Fibroblast of skin of right biceps (primary cell): Measurements from ENCODE around the gene ARHGAP27.

Experiments used
- DNase-seq: peaks from one replicate; pipeline ENCODE4 v3.0.0-alpha.2; 2013

ARHGAP27 gene

DNA sequence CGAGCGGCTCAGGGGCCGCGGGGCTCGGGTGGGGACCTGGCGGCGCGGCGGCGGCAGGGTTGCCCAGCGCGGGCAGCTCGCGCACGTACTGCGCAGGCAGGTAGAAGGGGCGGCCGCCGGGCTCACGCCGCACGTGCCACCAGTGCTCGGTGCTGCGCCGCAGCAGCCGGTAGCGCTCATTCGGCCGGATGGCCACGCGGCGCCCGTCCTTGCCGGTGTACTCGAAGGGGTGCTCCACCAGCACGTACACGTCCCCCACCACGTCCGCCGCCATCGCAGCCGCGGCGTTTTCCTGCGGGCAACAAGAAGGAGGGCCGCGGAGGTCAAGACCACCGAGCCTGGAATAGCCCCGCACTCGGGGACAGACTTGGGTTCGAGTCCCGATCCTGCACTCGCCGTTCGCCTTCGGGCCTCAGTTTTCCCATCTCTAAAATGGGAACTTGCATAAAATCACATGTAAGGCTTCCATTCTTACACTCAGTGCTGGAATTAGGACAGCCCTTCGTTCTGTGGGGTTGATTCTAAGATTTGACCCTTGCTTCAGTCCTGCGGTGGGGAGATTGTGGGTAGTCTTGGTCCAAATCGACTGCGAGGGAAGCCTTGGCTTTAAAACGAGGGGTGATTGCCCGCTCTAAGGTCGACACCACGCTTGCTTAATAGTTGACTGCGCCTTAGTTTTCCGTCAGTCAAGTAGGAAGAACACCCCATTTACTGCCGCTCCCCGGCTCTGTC, 2.5 kb downstream of the ARHGAP27 start:
- no peak for DNase-seq

DNA sequence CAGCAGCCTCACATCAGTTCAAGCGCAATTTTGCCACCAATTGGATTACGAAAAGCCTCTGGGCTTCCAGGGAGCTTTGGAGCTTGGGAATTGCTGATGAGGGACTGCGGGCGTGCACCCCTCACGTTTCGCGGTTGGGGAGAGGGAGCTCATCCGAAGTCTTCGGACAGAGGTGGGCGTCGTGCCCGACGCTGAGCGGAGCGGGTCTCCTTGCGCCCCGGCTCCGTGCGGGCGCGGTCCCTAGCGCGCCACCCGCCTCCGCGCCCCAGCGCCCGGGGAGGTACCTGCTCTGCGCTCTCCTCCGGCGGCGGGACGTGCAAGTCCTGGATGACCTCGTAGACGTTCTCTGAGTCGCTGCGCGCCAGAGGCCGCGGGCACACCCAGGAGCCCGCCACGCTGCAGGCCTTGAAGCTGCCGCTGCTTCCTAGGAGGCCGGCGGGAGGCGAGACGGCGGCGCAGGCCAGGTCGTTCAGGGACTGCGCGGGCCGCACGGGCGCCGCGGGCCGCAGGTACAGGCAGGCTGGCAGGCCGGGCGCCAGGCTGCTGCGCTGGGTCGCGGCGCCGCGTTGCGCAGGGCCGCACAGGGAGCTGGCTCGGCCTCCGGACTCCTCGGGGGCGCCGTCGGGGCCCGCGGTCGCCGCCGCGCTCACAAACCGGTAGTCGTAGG, 3.2 kb downstream of the ARHGAP27 start:
- DNase-seq, result no peak

DNA sequence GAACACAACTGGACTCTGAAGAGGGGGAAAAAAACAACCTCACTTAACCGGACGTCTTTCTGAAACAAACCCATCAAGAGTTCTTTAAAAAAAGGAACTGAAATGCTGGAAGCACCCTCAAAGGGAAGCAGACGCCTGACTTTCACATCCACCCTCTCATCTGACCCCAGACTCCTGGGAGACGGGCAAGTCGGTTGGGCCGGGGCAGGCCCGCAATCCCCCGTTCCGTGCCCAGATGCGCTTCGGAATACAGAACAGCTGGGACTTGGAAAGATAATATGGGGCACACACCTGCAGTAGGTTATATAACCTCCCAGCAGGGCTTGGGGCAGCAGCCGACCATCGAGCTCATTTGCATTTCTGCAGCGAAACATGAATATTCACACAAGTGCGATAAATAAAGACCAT, 3.7 kb downstream of the ARHGAP27 start:
- no peak for DNase-seq

- peak; percentile 54 for DNase-seq
These were observed 4.5 kb downstream of the ARHGAP27 start for GRCh38 chr17:45428050-45428617.

DNA sequence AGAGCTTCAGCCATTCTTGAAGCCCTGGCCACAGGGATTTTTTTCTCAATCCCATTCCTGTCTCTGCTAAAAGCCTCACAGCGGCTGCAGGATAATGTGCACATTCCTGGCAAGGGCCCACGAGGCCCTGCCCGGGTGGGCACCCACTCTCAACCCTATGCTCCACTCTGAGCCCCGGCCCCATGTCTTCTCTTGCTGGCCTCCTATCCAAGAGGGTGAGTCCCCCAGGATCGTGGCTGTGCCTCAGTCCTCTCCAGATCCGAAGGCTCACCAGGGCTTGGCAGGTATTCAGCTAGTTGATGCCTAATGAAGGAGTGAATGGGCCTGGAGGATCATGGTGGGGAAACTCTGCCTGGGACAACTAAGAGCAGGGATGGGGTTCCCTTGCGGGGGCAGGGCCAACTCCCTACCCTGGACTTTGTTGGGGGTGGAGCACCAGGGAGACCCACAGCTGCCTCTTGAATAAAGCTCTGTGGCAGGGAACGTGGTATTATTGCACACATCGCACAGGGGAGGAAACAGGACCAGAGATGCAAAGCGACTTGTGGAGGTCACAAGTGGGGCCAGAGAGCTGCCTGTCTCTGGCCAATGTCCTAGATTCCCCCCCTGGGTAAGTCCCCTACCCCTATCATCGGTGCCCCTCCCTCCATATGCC, 5.4 kb downstream of the ARHGAP27 start:
- no peak for DNase-seq

GRCh38 chr17:45426561-45426960, 6.1 kb downstream of the ARHGAP27 start:
- DNase-seq, result no peak

DNA sequence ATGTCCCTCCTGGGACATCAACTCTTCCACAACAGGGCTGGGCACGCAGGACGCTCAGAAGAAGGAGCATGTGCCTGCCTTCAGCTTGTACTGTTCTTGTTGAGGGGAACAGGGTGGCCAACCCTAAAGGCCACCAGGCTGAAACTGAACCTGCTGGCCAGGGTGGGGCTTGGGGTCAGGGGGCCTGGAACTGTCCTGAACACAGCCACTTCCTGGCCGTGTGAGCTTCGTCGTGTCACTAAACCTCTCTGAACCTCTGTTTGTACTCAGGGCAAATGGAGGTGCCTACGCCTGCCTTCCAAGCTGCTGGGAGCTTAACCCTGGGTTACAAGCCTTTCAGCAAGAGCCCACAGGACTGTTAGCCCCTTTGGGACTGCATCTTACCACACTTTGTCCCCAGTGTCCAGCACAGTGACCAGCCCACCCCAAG, 6.7 kb downstream of the ARHGAP27 start:
- no peak for DNase-seq

GRCh38 chr17:45425125-45425983, 7.3 kb downstream of the ARHGAP27 start:
- DNase-seq, result peak; percentile 76

- DNase-seq, result no peak
These were observed 7.9 kb downstream of the ARHGAP27 start for GRCh38 chr17:45424769-45425124.

DNA sequence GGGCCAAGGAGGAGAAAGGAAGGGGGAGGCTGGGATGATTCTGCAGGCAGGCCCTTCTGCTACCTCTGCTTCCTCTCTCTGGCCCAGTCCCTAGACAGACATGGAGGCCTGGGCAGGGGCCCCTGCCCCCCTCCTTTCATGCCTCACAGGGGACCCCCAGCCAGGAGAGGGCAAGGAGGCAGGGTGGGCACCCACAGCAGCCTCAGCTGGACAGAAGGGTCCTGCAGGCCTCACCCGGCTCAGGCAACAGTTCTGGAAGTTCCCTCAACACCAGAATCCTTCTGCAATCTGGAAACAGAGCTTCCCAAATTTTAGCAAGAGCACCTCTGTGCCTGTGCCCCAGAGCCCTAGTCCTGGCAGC, 8.7 kb downstream of the ARHGAP27 start:
- DNase-seq, result no peak

GRCh38 chr17:45423304-45423974, 9.2 kb downstream of the ARHGAP27 start:
- no peak for DNase-seq

DNA sequence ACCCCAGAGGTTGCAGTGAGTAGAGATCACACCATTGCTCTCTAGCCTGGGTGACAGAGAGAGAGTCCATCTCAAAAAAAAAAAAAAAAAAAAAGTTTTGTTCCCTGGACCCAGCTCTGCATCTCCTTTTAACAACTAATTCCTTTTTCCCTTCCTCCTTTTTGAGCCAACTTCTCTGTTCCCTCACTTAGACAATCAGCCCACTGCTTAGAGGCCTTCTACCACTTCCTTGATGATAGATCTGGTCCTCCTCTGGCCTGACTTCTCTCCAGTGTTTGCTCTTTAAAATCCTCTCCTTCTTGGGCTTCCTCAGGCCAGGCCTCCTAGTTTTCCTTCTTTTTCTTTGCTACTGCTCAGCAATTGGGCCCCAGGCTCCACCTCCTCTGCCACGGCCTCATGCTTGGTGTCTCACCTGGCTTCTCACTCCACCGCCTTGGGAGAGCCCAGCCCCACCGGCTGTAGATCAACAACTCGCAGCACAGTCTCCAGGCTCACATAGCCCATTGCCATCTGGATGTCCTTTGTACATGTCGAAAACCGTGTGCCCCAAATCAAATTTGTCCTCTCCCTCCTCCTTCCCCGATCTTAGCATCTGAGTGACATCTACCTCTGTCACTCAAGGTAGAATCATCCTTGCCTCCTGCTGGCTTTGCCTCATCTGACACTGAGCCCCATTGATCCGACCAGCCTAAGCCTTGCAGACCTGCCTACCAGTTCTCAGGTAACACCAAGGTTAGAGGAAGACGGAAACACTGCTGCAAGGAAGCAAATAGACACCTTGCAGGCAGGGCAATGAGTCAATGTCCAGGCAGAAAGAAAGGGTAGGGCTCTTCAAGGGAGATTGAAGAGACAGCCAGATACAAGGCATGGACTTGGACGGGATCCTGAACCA, 17.4 kb downstream of the ARHGAP27 start:
- DNase-seq, result no peak

- DNase-seq, result no peak
These were observed 19.2 kb downstream of the ARHGAP27 start for GRCh38 chr17:45413498-45413923.

GRCh38 chr17:45411348-45412105, 21.1 kb downstream of the ARHGAP27 start:
- no peak for DNase-seq

GRCh38 chr17:45410144-45411091, 22.3 kb downstream of the ARHGAP27 start:
- no peak for DNase-seq

GRCh38 chr17:45409659-45410076, 23.0 kb downstream of the ARHGAP27 start:
- no peak for DNase-seq

- DNase-seq, result no peak
These were observed 23.9 kb downstream of the ARHGAP27 start for GRCh38 chr17:45408611-45409421.

DNA sequence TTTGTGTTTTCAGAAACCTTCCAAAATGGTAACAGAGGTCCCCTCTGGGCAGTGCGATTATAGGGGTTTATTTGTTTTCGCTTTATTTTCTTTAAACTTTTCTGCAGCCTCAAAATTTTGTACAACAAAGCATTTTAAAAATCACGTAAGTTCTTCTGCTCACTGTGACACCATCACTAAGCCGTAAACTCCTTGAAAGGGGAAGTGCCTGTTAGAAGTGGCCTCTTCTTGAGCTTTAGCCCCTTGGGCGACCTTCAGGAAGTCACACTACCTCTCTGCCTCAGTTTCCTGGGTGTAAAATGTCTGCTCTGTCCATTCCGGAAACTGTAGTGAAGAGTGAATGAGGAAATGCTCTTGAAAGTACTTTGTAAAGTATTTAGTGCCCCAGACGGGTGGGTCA, 26.6 kb downstream of the ARHGAP27 start:
- DNase-seq, result no peak
